ENCODE measurements around the gene SLC25A33.

The SLC25A33 gene

GRCh38 chr1:9589144-9589718 lies 50.0 kb downstream of the SLC25A33 start:
- peak; percentile 69 for DNase-seq

- peak; percentile 30 for DNase-seq
Observed at GRCh38 chr1:9589719-9590157, 50.5 kb downstream of the SLC25A33 start.

GRCh38 chr1:9590201-9590600 lies 50.9 kb downstream of the SLC25A33 start:
- DNase-seq, result no peak

- DNase-seq, result peak; percentile 23
Observed at GRCh38 chr1:9590945-9591668, 51.8 kb downstream of the SLC25A33 start.

GRCh38 chr1:9591669-9592509 lies 52.6 kb downstream of the SLC25A33 start:
- DNase-seq, result no peak

GRCh38 chr1:9592510-9593075 lies 53.3 kb downstream of the SLC25A33 start:
- no peak for DNase-seq

GRCh38 chr1:9593147-9593491 lies 53.9 kb downstream of the SLC25A33 start:
- DNase-seq, result no peak

- DNase-seq, result peak; percentile 92
Observed at GRCh38 chr1:9593492-9594465, 54.5 kb downstream of the SLC25A33 start.

GRCh38 chr1:9594471-9595155 lies 55.3 kb downstream of the SLC25A33 start:
- no peak for DNase-seq

GRCh38 chr1:9595156-9595967 lies 56.1 kb downstream of the SLC25A33 start:
- DNase-seq, result no peak

GRCh38 chr1:9595968-9596340 lies 56.7 kb downstream of the SLC25A33 start:
- DNase-seq, result no peak

GRCh38 chr1:9596415-9597123 lies 57.3 kb downstream of the SLC25A33 start:
- peak; percentile 42 for DNase-seq

- DNase-seq, result no peak
Observed at GRCh38 chr1:9597361-9598315, 58.4 kb downstream of the SLC25A33 start.

GRCh38 chr1:9598316-9598700 lies 59.0 kb downstream of the SLC25A33 start:
- no peak for DNase-seq

- no peak for DNase-seq
Observed at GRCh38 chr1:9599741-9600140, 60.5 kb downstream of the SLC25A33 start.

GRCh38 chr1:9600861-9601834 lies 61.9 kb downstream of the SLC25A33 start:
- DNase-seq, result no peak

- no peak for DNase-seq
Observed at GRCh38 chr1:9601942-9602793, 62.9 kb downstream of the SLC25A33 start.
